Esophagus (tissue), 2 donors: ENCODE data around the gene DHX38. TPM values are rescaled to one million over a fixed set of nuclear protein-coding genes. Genes with fewer than 3 reads are reported as not detected.

Experiments used
- H3K27ac ChIP-seq, 2 donors: one replicate each; pipeline ENCODE4 v1.5.1; 2013; ENCODE audit warnings: low read depth in 2 of 2, mild to moderate bottlenecking in 2 of 2, inconsistent platforms in 1 of 2, low read length in 1 of 2, moderate library complexity in 1 of 2
- H3K27me3 ChIP-seq, 2 donors: one replicate each; pipeline ENCODE4 v1.6.1; 2013; ENCODE audit warnings: low read length in 2 of 2, control low read depth in 1 of 2, mild to moderate bottlenecking in 1 of 2; ENCODE audit not compliant: insufficient read depth in 2 of 2, control insufficient read depth in 1 of 2
- H3K36me3 ChIP-seq, 2 donors: one replicate each; pipeline ENCODE4 v1.6.1; 2013; ENCODE audit warnings: low read length in 1 of 2; ENCODE audit not compliant: control insufficient read depth in 2 of 2, insufficient read depth in 2 of 2
- H3K4me1 ChIP-seq, 2 donors: one replicate each; pipeline ENCODE4 v1.6.1; 2013; ENCODE audit warnings: low read length in 1 of 2; ENCODE audit not compliant: control insufficient read depth in 2 of 2, insufficient read depth in 2 of 2
- H3K4me3 ChIP-seq, 2 donors: one replicate each; pipeline ENCODE4 v1.5.1; 2013; ENCODE audit warnings: low read length in 2 of 2, mild to moderate bottlenecking in 2 of 2, low read depth in 1 of 2, moderate library complexity in 1 of 2
- H3K9me3 ChIP-seq, 2 donors: one replicate each; pipeline ENCODE4 v1.6.1; 2013; ENCODE audit warnings: mild to moderate bottlenecking in 2 of 2, low read depth in 1 of 2, low read length in 1 of 2, moderate library complexity in 1 of 2; ENCODE audit not compliant: control insufficient read depth in 2 of 2, insufficient read depth in 1 of 2
- WGBS, 2 donors: extraction: QIAGEN DNeasy Blood & Tissue Kit; methylation state at CpG; one replicate each; pipeline ENCODE4 v1.1.7; 2013; 5-methylcytosine and 5-hydroxymethylcytosine counted together
- polyA plus RNA-seq, 2 donors: library from polyadenylated mRNA; stranded (reverse); fragments of 200-250 nt; gene quantifications; one replicate each; pipeline ENCODE4 v1.2.3, GENCODE V29; 2013
- donor health status: healthy with polysubstance abuse.
- donor health status: Bipolar disorder and iron deficiency.

Gene DHX38
- polyA plus RNA-seq, 2 donors: 33.7 to 39.6 TPM

GRCh38 chr16:72139908-72140307, 46.3 kb downstream of the DHX38 start:
- Histone ChIP-seq H3K27ac (no peak overlapping the region), H3K9me3 (no peaks in the 10 kb centered on the region), H3K4me1 (no peaks in the 10 kb centered on the region), H3K4me3 (no peak overlapping the region), H3K27me3 (no peaks in the 10 kb centered on the region), H3K36me3 (no peaks in the 10 kb centered on the region)
- WGBS, 2 donors: 98% methylated on average over 2 of the region's 2 CpGs

- WGBS, 2 donors: 67 to 85% methylated on average over 1 of the region's 1 CpG
- Histone ChIP-seq H3K9me3 (no peaks in the 10 kb centered on the region), H3K4me1 (no peaks in the 10 kb centered on the region), H3K27ac (no peak overlapping the region), H3K36me3 (no peaks in the 10 kb centered on the region), H3K27me3 (no peaks in the 10 kb centered on the region), H3K4me3 (no peak overlapping the region)
Measured at GRCh38 chr16:72142476-72142875, 48.8 kb downstream of the DHX38 start.

GRCh38 chr16:72149676-72150464, 56.2 kb downstream of the DHX38 start:
- no peak overlapping the region for H3K4me3 ChIP-seq
- WGBS, 2 donors: 74 to 79% methylated on average over 8 of the region's 8 CpGs

GRCh38 chr16:72159386-72159785, 65.7 kb downstream of the DHX38 start:
- H3K9me3 ChIP-seq: no peaks in the 10 kb centered on the region
- no peaks in the 10 kb centered on the region for H3K27me3 ChIP-seq
- H3K4me1 ChIP-seq: no peaks in the 10 kb centered on the region
- no peaks in the 10 kb centered on the region for H3K36me3 ChIP-seq
- no peak overlapping the region for H3K4me3 ChIP-seq
- H3K27ac ChIP-seq: no peak overlapping the region
- 41 to 46% methylated on average over 2 of the region's 2 CpGs for WGBS, 2 donors

More at GRCh38 chr16:72149676-72150464, 56.2 kb downstream of the DHX38 start:
- no peaks in the 10 kb centered on the region for H3K4me1 ChIP-seq
- H3K27me3 ChIP-seq: no peaks in the 10 kb centered on the region
- H3K9me3 ChIP-seq: no peaks in the 10 kb centered on the region
- no peaks in the 10 kb centered on the region for H3K36me3 ChIP-seq
- H3K27ac ChIP-seq: no peak overlapping the region

- Histone ChIP-seq H3K4me1 (no peaks in the 10 kb centered on the region), H3K4me3 (no peak overlapping the region), H3K9me3 (no peaks in the 10 kb centered on the region), H3K27me3 (no peaks in the 10 kb centered on the region), H3K36me3 (no peaks in the 10 kb centered on the region), H3K27ac (no peak overlapping the region)
- 54 to 58% methylated on average over 2 of the region's 2 CpGs for WGBS, 2 donors
Measured at GRCh38 chr16:72159801-72160200, 66.2 kb downstream of the DHX38 start.

DNA sequence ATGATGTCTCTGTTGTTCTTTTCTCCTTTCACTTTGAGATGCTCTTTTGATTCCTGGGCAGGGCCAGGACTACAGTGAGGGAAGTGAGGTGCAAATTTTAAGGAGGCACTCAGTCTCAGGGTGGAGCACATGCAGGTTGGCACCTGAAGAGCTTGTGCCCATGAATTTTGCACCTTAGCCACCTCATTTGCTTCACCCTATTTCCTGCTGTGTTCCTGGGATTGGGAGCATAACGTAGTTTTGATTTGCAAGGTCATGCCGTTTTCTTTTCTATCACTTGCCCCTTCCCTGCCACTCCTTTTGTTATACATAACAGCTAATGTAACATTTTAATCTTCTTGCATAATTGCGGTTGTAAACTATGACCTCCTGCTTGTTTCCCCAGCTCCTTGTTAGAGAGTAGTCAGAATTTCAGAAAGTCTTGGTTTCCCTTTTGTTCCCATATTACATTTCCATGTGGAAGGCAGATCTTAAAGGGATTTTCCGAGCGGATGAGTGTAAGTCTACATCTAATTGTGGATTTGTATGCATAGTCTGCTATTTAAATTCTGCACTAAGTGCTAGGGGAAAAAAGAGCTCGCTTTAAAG, 68.6 kb downstream of the DHX38 start:
- Histone ChIP-seq H3K9me3 (no peaks in the 10 kb centered on the region), H3K4me1 (no peaks in the 10 kb centered on the region), H3K36me3 (no peaks in the 10 kb centered on the region), H3K4me3 (no peak overlapping the region), H3K27me3 (no peaks in the 10 kb centered on the region), H3K27ac (no peak overlapping the region)
- 70 to 73% methylated on average over 6 of the region's 6 CpGs for WGBS, 2 donors

Other genes starting within 250 kb of the DHX38 start
- gene ATXN1L, start 247.9 kb upstream of the DHX38 start, polyA plus RNA-seq: 1 to 10 TPM; 4.7 to 6.4 TPM
- 1 to 10 TPM; 3.5 to 4.0 TPM for gene ZNF821, start 209.7 kb upstream of the DHX38 start, polyA plus RNA-seq
- 100 to 1,000 TPM in 1 of 2 donors, 10 to 100 TPM in 1; 78.8 to 101 TPM for gene IST1, start 198.3 kb upstream of the DHX38 start, polyA plus RNA-seq
- under 1 TPM in 1 of 2 donors, not detected in 1; 0.01 TPM for gene PKD1L3, start 93.4 kb upstream of the DHX38 start, polyA plus RNA-seq
- 1 to 10 TPM; 3.1 to 5.6 TPM for gene DHODH, start 85.1 kb upstream of the DHX38 start, polyA plus RNA-seq
- under 1 TPM; 0.27 to 0.29 TPM for gene HP, start 39.3 kb upstream of the DHX38 start, polyA plus RNA-seq
- gene HPR, start 30.6 kb upstream of the DHX38 start, polyA plus RNA-seq: under 1 TPM; 0.14 to 0.16 TPM
- gene TXNL4B, start 227 bp upstream of the DHX38 start, polyA plus RNA-seq: 1 to 10 TPM; 4.5 to 6.0 TPM
- gene PMFBP1, start 78.3 kb downstream of the DHX38 start, polyA plus RNA-seq: under 1 TPM; 0.46 to 0.88 TPM